HG03460 (cell line): ENCODE measurements around the gene TMEM37.

Source experiments
- ATAC-seq: cut with Tn5 transposase; IDR thresholded peaks from one replicate; pipeline ENCODE4 v1.9.1; 2021; ENCODE audit not compliant: unreplicated experiment

TMEM37 gene

GRCh38 chr2:119453972-119454593 lies 22.4 kb downstream of the TMEM37 start:
- ATAC-seq, result no peak

DNA sequence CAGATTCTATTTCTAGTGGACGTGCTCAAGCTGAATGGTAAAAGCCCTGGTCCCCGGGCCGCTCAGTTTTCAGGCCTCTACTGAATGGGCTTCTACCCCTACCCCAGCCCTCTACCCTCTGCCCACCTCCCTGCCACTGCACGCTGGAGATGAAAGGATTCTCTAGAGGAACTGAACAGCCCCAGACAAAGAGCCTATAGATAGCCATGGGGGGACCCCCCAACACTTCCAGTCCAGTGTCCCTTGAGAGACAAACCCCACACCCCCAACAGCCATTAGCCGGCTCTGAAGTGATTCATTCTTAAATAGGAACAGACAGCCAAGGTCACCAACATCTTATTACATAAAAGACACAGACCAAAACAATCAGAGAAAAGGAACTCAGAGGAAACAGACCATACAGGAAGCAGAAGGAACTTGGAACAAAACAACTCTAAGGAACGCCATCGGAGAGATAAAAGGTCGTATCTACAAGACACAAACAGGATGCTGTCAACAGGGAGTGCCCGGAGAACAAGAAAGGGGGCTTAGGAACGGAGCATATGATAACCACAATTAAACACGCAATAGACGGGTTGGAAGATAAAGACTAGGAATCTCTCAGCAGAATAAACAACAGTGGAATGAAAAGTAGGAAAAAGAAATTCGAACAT lies 23.5 kb downstream of the TMEM37 start:
- no peak for ATAC-seq

DNA sequence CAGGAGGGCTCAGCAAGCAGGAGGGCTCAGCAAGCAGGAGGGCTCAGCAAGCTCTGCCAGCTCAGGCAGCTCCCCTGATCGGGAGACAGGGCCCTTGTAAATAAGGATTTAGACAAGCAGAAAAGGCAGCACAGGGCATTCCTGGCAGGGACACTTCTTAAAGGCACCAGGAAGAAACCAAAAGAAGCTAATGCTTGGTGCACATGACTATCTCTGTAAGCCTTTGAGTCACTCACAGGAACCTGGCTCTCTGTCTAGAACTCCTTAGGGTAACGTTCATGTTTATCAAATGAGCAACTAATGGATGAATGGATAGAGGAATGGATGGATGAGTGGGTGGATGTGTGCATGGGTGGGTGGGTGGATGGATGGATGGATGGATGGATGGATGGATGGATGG lies 28.4 kb downstream of the TMEM37 start:
- ATAC-seq, result no peak

- ATAC-seq, result no peak
Measured at GRCh38 chr2:119461811-119462210, 30.2 kb downstream of the TMEM37 start.

DNA sequence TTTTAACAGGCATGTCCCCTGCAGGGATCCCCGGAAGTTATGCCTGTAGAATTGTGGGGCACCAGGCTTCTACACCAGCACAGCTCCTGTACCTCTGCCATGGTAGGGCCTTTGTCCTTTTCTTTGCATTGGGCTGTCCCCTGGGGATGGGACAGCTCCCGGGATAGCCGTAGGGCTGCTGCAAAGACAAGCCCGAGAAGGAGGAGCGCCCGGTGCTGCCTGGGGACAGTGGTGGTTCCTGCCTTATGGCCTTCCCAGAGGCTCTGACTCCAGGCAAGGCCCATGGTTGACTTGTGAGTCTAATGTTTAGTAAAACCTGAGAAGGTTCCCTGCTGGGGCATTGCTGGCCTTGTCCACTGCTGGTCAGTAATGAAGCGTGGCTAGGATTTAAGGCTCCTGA lies 30.9 kb downstream of the TMEM37 start:
- ATAC-seq, result no peak

- ATAC-seq, result no peak
Measured at GRCh38 chr2:119463136-119463535, 31.5 kb downstream of the TMEM37 start.

DNA sequence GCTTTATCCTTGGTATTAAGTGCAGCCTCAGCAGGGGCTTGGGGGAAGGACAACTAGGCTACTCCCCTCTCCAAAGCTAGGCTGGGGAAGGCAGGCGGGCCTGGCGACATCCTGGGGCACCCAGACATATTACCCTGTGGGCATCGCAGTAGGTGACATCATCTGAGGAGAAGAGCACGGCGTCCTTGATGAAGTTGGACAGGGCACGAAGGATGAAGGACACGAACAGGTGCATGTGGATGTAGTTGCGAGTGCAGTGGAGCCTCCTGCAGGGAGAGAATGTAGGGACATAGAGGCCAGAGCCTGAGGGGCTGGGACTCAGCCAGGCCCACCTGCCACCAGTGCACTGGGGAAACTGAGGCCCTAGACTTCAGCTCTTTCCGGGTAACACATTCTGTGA lies 32.3 kb downstream of the TMEM37 start:
- ATAC-seq, result no peak

- ATAC-seq, result no peak
Measured at GRCh38 chr2:119464981-119465380, 33.3 kb downstream of the TMEM37 start.

DNA sequence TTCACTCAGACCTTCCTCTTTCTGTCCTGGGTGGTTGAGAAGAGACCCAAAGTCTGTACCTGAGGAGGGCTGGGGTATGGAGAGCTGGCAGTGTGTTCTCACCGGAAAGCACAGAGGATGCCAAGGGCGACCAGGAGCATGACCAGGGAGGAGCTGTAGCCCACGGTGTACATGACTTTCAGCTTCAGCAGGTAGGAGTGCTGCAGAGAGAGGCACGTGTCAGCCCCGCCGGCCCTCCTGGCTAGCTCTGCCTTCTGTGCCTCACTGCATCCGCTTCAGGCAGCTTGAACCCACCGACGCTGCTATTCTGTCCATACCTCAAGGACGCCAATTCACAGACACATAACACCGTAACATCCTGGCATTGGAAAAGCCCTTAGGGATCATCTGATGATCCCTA lies 34.0 kb downstream of the TMEM37 start:
- ATAC-seq, result no peak

- ATAC-seq, result no peak
Measured at GRCh38 chr2:119466373-119466772, 34.7 kb downstream of the TMEM37 start.

- no peak for ATAC-seq
Measured at GRCh38 chr2:119468154-119468955, 36.7 kb downstream of the TMEM37 start.

- no peak for ATAC-seq
Measured at GRCh38 chr2:119469131-119469530, 37.5 kb downstream of the TMEM37 start.

- no peak for ATAC-seq
Measured at GRCh38 chr2:119469661-119470297, 38.1 kb downstream of the TMEM37 start.

DNA sequence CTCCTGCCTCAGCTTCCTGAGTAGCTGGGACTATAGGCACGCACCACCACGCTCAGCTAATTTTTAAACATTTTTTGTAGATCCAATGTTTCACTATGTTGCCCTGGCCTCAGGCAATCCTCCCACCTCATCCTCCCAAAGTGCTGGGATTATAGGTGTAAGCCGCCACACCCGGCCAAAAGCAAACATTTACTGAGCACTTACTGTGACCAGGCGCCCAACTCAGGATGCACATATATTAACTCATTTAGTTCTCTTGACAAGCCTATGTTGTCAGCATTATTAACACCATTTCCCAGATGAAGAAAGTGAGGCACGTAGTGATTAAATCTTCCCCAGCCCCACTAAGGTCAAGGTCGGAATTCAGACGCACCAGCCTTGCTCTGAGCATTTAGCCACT lies 41.1 kb downstream of the TMEM37 start:
- no peak for ATAC-seq

- no peak for ATAC-seq
Measured at GRCh38 chr2:119473621-119474370, 42.1 kb downstream of the TMEM37 start.

DNA sequence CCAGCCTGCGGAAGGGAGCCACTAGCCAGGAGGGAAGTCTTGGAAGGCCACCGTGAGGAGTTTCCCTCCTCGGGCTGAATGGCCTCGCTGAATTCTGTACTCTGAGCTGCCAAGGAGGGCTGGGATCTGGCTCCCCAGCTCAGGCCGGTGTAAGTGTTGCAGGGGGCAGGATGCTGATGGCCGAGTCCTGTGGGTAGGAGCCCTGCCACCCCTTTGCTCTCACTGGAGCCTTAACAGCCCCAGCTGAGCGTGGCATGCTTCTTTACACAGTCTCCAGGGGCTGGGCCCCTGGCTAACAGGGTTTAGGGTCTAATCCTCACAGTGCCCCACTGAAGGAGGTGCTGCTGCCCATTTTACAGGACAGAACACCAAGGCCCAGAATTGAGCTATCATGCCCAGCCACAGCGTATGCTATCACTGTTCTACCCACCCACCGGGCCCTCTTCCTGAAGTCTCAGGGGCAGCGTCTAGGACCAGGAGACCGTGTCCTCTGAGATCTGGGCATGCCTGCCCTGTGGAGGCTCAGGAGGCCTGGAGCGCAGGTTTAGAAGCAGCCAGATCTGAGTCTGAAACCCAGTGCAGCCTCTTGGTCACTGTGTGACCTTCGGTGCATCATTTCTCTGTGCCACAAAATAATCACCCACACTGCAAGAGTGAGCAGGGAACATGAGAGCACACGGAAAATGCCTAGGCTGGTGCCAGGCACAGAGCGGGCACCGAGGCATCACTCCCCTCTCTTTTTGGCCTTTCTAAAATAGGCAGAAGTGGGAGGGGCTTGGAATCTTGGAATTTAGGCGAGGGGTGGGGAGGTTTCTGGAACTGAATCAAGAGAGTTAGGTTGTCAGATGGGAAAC lies 42.9 kb downstream of the TMEM37 start:
- no peak for ATAC-seq

DNA sequence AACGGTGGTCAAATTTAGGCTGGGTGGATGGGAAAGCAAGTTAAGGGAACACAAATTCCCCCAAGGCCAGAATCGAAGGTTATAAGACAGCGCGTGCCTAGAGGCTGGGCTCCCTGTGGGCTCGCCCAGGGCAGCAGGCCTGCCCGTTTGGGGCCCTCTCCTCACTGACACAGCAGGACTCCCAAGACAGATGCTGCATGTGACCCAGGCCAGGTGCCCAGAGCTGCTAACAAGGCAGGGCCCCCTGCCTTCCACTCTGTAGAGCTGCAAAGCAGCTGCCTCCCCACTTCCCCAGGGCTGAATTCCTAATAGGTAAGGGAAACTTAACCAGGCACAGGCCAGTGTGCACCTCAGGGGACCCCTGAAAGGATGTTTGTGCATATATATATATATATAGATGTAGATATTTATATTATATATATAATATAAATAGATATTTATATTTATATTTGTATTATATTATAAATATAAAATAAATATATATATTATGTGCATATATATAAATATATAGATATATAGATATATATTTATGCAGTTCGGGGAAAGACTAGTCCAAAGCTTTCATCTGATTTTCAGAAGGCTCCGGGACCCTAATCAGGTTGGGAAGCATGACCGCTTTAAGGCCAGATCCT lies 43.7 kb downstream of the TMEM37 start:
- no peak for ATAC-seq

GRCh38 chr2:119475857-119476244 lies 44.2 kb downstream of the TMEM37 start:
- no peak for ATAC-seq

- ATAC-seq, result peak; percentile 66
Measured at GRCh38 chr2:119476301-119477112, 44.9 kb downstream of the TMEM37 start.
